A549 (cell line): Measurements from ENCODE around the gene GTF3C5. TPM values are rescaled to one million over a fixed set of nuclear protein-coding genes. Genes with fewer than 3 reads are reported as not detected.

Experiments used
- ATAC-seq, 2 experiments: fragments of 200-7000 bp in 1 of 2; fragments of >200 bp in 1 of 2; cut with Nextera tagmentation in 1 of 2; cut with Tn5 transposase in 1 of 2; 3 replicates each; pipeline versions ENCODE4 v1.8.0 to v1.9.1; 2018 to 2020; ENCODE audit warnings: mild to moderate bottlenecking in 1 of 2, moderate library complexity in 1 of 2
- CTCF ChIA-PET: fragments of 300-600 bp; sonication (Branson Sonifier 250); formaldehyde crosslinking; extraction: SDS; loops from one replicate; lab custom pipeline; 2021; ENCODE audit warnings: antibody characterized with exemption, inconsistent platforms; lab: Yijun Ruan, JAX
- POLR2A ChIA-PET: fragments of 350-600 bp; formaldehyde crosslinking; extraction: SDS; loops from one replicate; lab custom pipeline; 2021; ENCODE audit warnings: antibody characterized with exemption, inconsistent platforms; lab: Yijun Ruan, JAX
- DNase-seq, 2 experiments: peaks; one replicate each; pipeline versions ENCODE4 v3.0.0 to v3.0.0-alpha.2; 2011 to 2016; ENCODE audit warnings: low read depth in 1 of 2, low spot score in 1 of 2
- FAIRE-seq: peaks from 2 replicates; lab custom pipeline; 2011; peaks lifted over from hg19 to GRCh38; lab: Jason Lieb, UNC
- H3K27ac ChIP-seq, 2 experiments: fragments of >200 bp; sonication (Bioruptor Twin); formaldehyde crosslinking; 3 replicates each; pipeline ENCODE4 v1.5.1; 2016 to 2017
- H3K4me1 ChIP-seq: fragments of >200 bp; sonication (Bioruptor Twin); formaldehyde crosslinking; 3 replicates; pipeline ENCODE4 v1.6.1; 2016
- H3K4me2 ChIP-seq: fragments of >200 bp; sonication (Bioruptor Twin); formaldehyde crosslinking; 3 replicates; pipeline ENCODE4 v1.6.1; 2016
- H3K4me3 ChIP-seq: fragments of >200 bp; sonication (Bioruptor Twin); formaldehyde crosslinking; 3 replicates; pipeline ENCODE4 v1.5.1; 2016
- H3K9me3 ChIP-seq: fragments of >200 bp; sonication (Bioruptor Twin); formaldehyde crosslinking; 3 replicates; pipeline ENCODE4 v1.6.1; 2016
- CTCF ChIP-seq: fragments of >200 bp; sonication (Bioruptor Twin); formaldehyde crosslinking; IDR thresholded peaks from 3 replicates; pipeline ENCODE4 v1.5.1; 2016
- FOSL2 ChIP-seq, 2 experiments: fragments of 450-650 bp in 1 of 2; fragments of >200 bp in 1 of 2; sonication (Bioruptor Twin) in 1 of 2; formaldehyde crosslinking; IDR thresholded peaks; 2 replicates each; pipeline versions ENCODE4 v1.5.0 to v1.6.1; 2016 to 2020; ENCODE audit warnings: mild to moderate bottlenecking in 1 of 2, moderate library complexity in 1 of 2
- GATA3 ChIP-seq: IDR thresholded peaks from 2 replicates; pipeline ENCODE4 v1.6.1; 2012; ENCODE audit warnings: borderline replicate concordance
- HDAC2 ChIP-seq: fragments of 200-600 bp; sonication (generic); IDR thresholded peaks from 2 replicates; pipeline ENCODE4 v1.6.1; 2016
- HEYL ChIP-seq: fragments of 250-450 bp; sonication (Bioruptor Pico); IDR thresholded peaks from 2 replicates; pipeline ENCODE4 v1.8.0; 2021; ENCODE audit warnings: mild to moderate bottlenecking, moderate library complexity
- HOXA7 ChIP-seq: fragments of 250-450 bp; sonication (Bioruptor Pico); IDR thresholded peaks from 2 replicates; pipeline ENCODE4 v1.5.0; 2020; ENCODE audit warnings: mild to moderate bottlenecking, moderate library complexity
- JUNB ChIP-seq: fragments of >200 bp; sonication (Bioruptor Twin); formaldehyde crosslinking; IDR thresholded peaks from 2 replicates; pipeline ENCODE4 v1.6.1; 2016
- NPAS2 ChIP-seq: fragments of 250-450 bp; sonication (Bioruptor Pico); IDR thresholded peaks from 2 replicates; pipeline ENCODE4 v1.8.0; 2022; ENCODE audit warnings: mild to moderate bottlenecking, moderate library complexity, borderline replicate concordance
- NR3C1 ChIP-seq: fragments of >200 bp; sonication (Bioruptor Twin); formaldehyde crosslinking; IDR thresholded peaks from 3 replicates; pipeline ENCODE4 v1.6.1; 2017
- PHF8 ChIP-seq: fragments of 200-600 bp; sonication (generic); IDR thresholded peaks from 2 replicates; pipeline ENCODE4 v1.6.1; 2016; ENCODE audit warnings: low read depth, mild to moderate bottlenecking, antibody characterized with exemption, moderate library complexity, borderline replicate concordance
- RAD21 ChIP-seq, 2 experiments: fragments of >200 bp in 1 of 2; sonication (Bioruptor Twin) in 1 of 2; formaldehyde crosslinking in 1 of 2; IDR thresholded peaks in 1 of 2; conservative IDR thresholded peaks in 1 of 2; 2 replicates in 1 of 2; 3 replicates in 1 of 2; pipeline ENCODE4 v1.6.1; 2012 to 2018; ENCODE audit warnings: inconsistent platforms in 1 of 2
- RARB ChIP-seq: fragments of 250-450 bp; sonication (Bioruptor Pico); IDR thresholded peaks from 2 replicates; pipeline ENCODE4 v1.8.0; 2021; ENCODE audit warnings: mild to moderate bottlenecking, moderate library complexity
- RCOR1 ChIP-seq: fragments of 150-350 bp; IDR thresholded peaks from 2 replicates; pipeline ENCODE4 v1.6.1; 2014; ENCODE audit warnings: antibody characterized with exemption, low read length, low read depth
- TFCP2L1 ChIP-seq: fragments of 250-450 bp; sonication (Bioruptor Pico); IDR thresholded peaks from 2 replicates; pipeline ENCODE4 v1.5.0; 2021; ENCODE audit warnings: mild to moderate bottlenecking
- TP53 ChIP-seq: fragments of 250-450 bp; sonication (Bioruptor Pico); IDR thresholded peaks from 2 replicates; pipeline ENCODE4 v1.5.0; 2021; ENCODE audit warnings: mild to moderate bottlenecking, moderate library complexity
- ZNF302 ChIP-seq: fragments of 250-450 bp; sonication (Bioruptor Pico); IDR thresholded peaks from 2 replicates; pipeline ENCODE4 v1.9.0; 2021; ENCODE audit warnings: inconsistent platforms, mild to moderate bottlenecking, moderate library complexity
- ZSCAN20 ChIP-seq: fragments of 250-450 bp; sonication (Bioruptor Pico); IDR thresholded peaks from 2 replicates; pipeline ENCODE4 v1.8.0; 2022; ENCODE audit warnings: mild to moderate bottlenecking, moderate library complexity
- WGBS: methylation state at CpG from one replicate; pipeline ENCODE4 v1.1.6; 2017; ENCODE audit errors: missing lambda C conversion rate; 5-methylcytosine and 5-hydroxymethylcytosine counted together
- polyA plus RNA-seq, 4 experiments: library from polyadenylated mRNA; depleted of rRNA in 3 of 4; stranded (reverse); fragments of >200 nt; fragmentation: RNase III in 1 of 4; extraction: RNeasy Plus Mini Kit Qiagen cat#74134 plus additional on column Dnase treatment in 1 of 4; gene quantifications; 2 replicates in 3 of 4; 3 replicates in 1 of 4; pipeline ENCODE4 v1.2.3, GENCODE V29; 2011 to 2017
- TF ChIP-seq, protein P1 (sequence below): IDR thresholded peaks from 2 replicates; pipeline ENCODE4 v1.6.1; 2012; ENCODE audit warnings: low read depth, borderline replicate concordance
- TF ChIP-seq, protein P2 (sequence below): IDR thresholded peaks from 2 replicates; pipeline ENCODE4 v1.6.1; 2012
- TF ChIP-seq, protein P3 (sequence below): fragments of 200-600 bp; sonication (generic); IDR thresholded peaks from 2 replicates; pipeline ENCODE4 v1.6.1; 2016; ENCODE audit warnings: antibody characterized with exemption, mild to moderate bottlenecking, moderate library complexity

Gene GTF3C5
- polyA plus RNA-seq, 2 of the 4 experiments (the other 2 are of a cell fraction): 57.2 to 80.3 TPM

- FAIRE-seq: no peak
Observed at GRCh38 chr9:133050781-133051180, 20.0 kb downstream of the GTF3C5 start.

DNA sequence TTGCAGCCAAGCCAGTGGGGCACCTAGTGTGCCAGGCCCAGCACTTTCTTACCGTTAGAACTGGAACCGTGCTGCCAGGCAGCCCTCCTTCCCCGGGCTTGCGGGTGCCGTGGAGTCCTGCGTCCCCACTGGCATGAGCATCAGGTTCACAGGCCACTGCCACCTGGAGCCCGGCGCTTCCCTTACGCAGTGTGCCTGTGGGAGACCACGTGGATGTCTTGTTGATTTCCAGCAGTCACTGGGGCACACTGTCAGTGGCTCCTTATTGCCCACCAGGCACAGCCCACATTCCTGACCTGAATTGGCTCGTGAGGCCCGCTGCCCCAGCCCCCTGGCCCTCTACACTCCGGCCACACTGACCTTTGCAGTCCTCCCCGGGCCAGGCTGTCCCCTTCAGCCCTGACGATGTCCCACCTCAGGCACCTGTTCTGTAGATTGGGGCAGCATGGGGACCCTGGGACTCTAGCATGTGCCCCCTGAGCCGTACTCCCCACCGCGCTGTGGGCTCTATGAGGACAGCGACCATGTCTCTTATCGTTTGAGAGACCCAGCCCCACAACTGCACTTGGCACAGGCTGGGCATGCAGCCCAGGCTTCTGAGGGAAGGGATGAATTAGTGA lies 20.6 kb downstream of the GTF3C5 start:
- Histone ChIP-seq H3K4me3 (no peak overlapping the region), H3K27ac (no peak overlapping the region), H3K4me1 (no peaks in the 10 kb centered on the region), H3K9me3 (no peaks in the 10 kb centered on the region), H3K4me2 (no peak overlapping the region)
- ChIA-PET POLR2A (no interaction called here), CTCF (interaction anchor here (1.0 to 2.2 kb wide), 5 partner anchors 29 to 149 kb away, joined by 3 to 11 read pairs (median 8); no protein-coding TSS in a partner anchor)
- TF ChIP-seq PHF8 (no peak), RAD21 (conservative IDR thresholded peaks at IDR 0.05 in 1 of 2, IDR thresholded peaks at IDR 0.05 in 1 of 2) (no peak), ZNF302 (CRISPR knock-in tag) (no peak), HEYL (no peak), CTCF (no peak)
- no peak for ATAC-seq
- no peak for DNase-seq
- WGBS: 95% methylated on average over 19 of the region's 20 CpGs
- no peak for FAIRE-seq

More at GRCh38 chr9:133050781-133051180, 20.0 kb downstream of the GTF3C5 start:
- no peak for ATAC-seq
- H3K9me3 ChIP-seq: no peaks in the 10 kb centered on the region
- H3K4me2 ChIP-seq: no peak overlapping the region
- 87% methylated on average over 9 of the region's 10 CpGs for WGBS
- H3K4me1 ChIP-seq: no peaks in the 10 kb centered on the region
- H3K4me3 ChIP-seq: no peak overlapping the region
- CTCF ChIA-PET: interaction anchor here (1.0 to 2.2 kb wide), 5 partner anchors 28 to 148 kb away, joined by 3 to 11 read pairs (median 8); no protein-coding TSS in a partner anchor
- TF ChIP-seq HOXA7 (no peak), HEYL (no peak), TFCP2L1 (no peak), RARB (CRISPR knock-in tag) (no peak), NR3C1 (no peak)
- no peak for DNase-seq
- POLR2A ChIA-PET: no interaction called here
- no peak overlapping the region for H3K27ac ChIP-seq

GRCh38 chr9:133051966-133052539 lies 21.3 kb downstream of the GTF3C5 start:
- POLR2A ChIA-PET: no interaction called here
- H3K4me2 ChIP-seq: no peak overlapping the region
- no peak overlapping the region for H3K27ac ChIP-seq
- ATAC-seq (no peak), DNase-seq (no peak), FAIRE-seq (no peak)
- H3K9me3 ChIP-seq: no peaks in the 10 kb centered on the region
- 93% methylated on average over 7 of the region's 9 CpGs for WGBS
- no peak overlapping the region for H3K4me3 ChIP-seq
- H3K4me1 ChIP-seq: no peaks in the 10 kb centered on the region
- TF ChIP-seq RCOR1 (no peak), TP53 (CRISPR knock-in tag) (no peak), NR3C1 (no peak), ZSCAN20 (CRISPR knock-in tag) (no peak), HDAC2 (no peak), NPAS2 (CRISPR knock-in tag) (no peak), ZNF302 (CRISPR knock-in tag) (no peak)
- TF ChIP-seq, protein P1, sequence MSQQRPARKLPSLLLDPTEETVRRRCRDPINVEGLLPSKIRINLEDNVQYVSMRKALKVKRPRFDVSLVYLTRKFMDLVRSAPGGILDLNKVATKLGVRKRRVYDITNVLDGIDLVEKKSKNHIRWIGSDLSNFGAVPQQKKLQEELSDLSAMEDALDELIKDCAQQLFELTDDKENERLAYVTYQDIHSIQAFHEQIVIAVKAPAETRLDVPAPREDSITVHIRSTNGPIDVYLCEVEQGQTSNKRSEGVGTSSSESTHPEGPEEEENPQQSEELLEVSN: no peak
- CTCF ChIA-PET: interaction anchor here (1.2 to 2.0 kb wide), 3 partner anchors 8 to 187 kb away, joined by 3 to 5 read pairs (median 4); no protein-coding TSS in a partner anchor

- Histone ChIP-seq H3K4me2 (no peak overlapping the region), H3K4me3 (no peak overlapping the region), H3K4me1 (no peaks in the 10 kb centered on the region), H3K27ac (no peak overlapping the region), H3K9me3 (no peaks in the 10 kb centered on the region)
- no peak for ATAC-seq
- WGBS: 96% methylated on average over 18 of the region's 24 CpGs
- FAIRE-seq: no peak
- DNase-seq: no peak
- ChIA-PET CTCF (interaction anchor here (1.0 to 1.5 kb wide), 6 partner anchors 10 to 94 kb away, joined by 3 to 4 read pairs (median 3); no protein-coding TSS in a partner anchor), POLR2A (no interaction called here)
- TF ChIP-seq GATA3 (no peak), JUNB (no peak), RCOR1 (no peak), HDAC2 (no peak), FOSL2 (IDR thresholded peaks at IDR 0.05) (no peak), FOSL2 (CRISPR knock-in tag; IDR thresholded peaks at IDR 0.05) (no peak), TFCP2L1 (no peak)
- TF ChIP-seq, protein P2, sequence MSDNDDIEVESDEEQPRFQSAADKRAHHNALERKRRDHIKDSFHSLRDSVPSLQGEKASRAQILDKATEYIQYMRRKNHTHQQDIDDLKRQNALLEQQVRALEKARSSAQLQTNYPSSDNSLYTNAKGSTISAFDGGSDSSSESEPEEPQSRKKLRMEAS: no peak
- TF ChIP-seq, protein P3, sequence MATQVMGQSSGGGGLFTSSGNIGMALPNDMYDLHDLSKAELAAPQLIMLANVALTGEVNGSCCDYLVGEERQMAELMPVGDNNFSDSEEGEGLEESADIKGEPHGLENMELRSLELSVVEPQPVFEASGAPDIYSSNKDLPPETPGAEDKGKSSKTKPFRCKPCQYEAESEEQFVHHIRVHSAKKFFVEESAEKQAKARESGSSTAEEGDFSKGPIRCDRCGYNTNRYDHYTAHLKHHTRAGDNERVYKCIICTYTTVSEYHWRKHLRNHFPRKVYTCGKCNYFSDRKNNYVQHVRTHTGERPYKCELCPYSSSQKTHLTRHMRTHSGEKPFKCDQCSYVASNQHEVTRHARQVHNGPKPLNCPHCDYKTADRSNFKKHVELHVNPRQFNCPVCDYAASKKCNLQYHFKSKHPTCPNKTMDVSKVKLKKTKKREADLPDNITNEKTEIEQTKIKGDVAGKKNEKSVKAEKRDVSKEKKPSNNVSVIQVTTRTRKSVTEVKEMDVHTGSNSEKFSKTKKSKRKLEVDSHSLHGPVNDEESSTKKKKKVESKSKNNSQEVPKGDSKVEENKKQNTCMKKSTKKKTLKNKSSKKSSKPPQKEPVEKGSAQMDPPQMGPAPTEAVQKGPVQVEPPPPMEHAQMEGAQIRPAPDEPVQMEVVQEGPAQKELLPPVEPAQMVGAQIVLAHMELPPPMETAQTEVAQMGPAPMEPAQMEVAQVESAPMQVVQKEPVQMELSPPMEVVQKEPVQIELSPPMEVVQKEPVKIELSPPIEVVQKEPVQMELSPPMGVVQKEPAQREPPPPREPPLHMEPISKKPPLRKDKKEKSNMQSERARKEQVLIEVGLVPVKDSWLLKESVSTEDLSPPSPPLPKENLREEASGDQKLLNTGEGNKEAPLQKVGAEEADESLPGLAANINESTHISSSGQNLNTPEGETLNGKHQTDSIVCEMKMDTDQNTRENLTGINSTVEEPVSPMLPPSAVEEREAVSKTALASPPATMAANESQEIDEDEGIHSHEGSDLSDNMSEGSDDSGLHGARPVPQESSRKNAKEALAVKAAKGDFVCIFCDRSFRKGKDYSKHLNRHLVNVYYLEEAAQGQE: no peak
Observed at GRCh38 chr9:133054194-133054890, 23.5 kb downstream of the GTF3C5 start.
